Tibial nerve (tissue), 4 donors: ENCODE data around the gene INO80.

ENCODE experiments used
- CTCF ChIP-seq, 5 experiments: fragments of 200-600 bp in 3 of 5; fragments of 450-650 bp in 2 of 5; sonication (generic) in 3 of 5; IDR thresholded peaks; one replicate each; pipeline ENCODE4 v1.5.1; 2016 to 2019; ENCODE audit warnings: antibody characterized with exemption in 5 of 5, mild to moderate bottlenecking in 3 of 5, moderate library complexity in 2 of 5
- EP300 ChIP-seq, 2 donors: sonication (generic); formaldehyde crosslinking; IDR thresholded peaks; one replicate each; pipeline ENCODE4 v1.6.1; 2017; ENCODE audit warnings: antibody characterized with exemption in 2 of 2, mild to moderate bottlenecking in 1 of 2
- POLR2A ChIP-seq, 2 donors: fragments of 450-650 bp; IDR thresholded peaks; one replicate each; pipeline ENCODE4 v1.6.1; 2017; ENCODE audit warnings: antibody characterized with exemption in 2 of 2, mild to moderate bottlenecking in 2 of 2, moderate library complexity in 2 of 2

GRCh38 chr15:41078125-41078524 is 38.0 kb downstream of the INO80 start:
- TF ChIP-seq CTCF (IDR thresholded peaks at IDR 0.05) = no peak
- TF ChIP-seq POLR2A (IDR thresholded peaks at IDR 0.05) = no peak
- no peak for TF ChIP-seq EP300 (IDR thresholded peaks at IDR 0.05)
